ENCODE results near the gene MAPK10.
"Not testable (repeated sequence)": the region's sequence is repeated elsewhere in the genome, so short reads cannot be mapped to it uniquely, and the experiment has no call there.

Gene MAPK10

GRCh38 chr4:85993641-85994040 lies 366.2 kb downstream of the MAPK10 start:
- DNase-seq (ENCODE audit: low read depth in 1 of 2, low spot score in 1 of 2) = no peak

- DNase-seq (ENCODE audit: low read depth in 1 of 2, low spot score in 1 of 2) = no peak
Observed at GRCh38 chr4:85986266-85986665, 373.6 kb downstream of the MAPK10 start.

- no peak for DNase-seq (ENCODE audit: low read depth in 1 of 2, low spot score in 1 of 2)
Observed at GRCh38 chr4:85979276-85979675, 380.6 kb downstream of the MAPK10 start.

GRCh38 chr4:85970535-85970934 lies 389.3 kb downstream of the MAPK10 start:
- DNase-seq (ENCODE audit: low read depth in 1 of 2, low spot score in 1 of 2) = no peak

- DNase-seq (ENCODE audit: low read depth in 1 of 2, low spot score in 1 of 2) = no peak
Observed at GRCh38 chr4:85968945-85969819, 390.7 kb downstream of the MAPK10 start.

GRCh38 chr4:85967872-85968271 lies 392.0 kb downstream of the MAPK10 start:
- no peak for DNase-seq (ENCODE audit: low read depth in 1 of 2, low spot score in 1 of 2)

- no peak for DNase-seq (ENCODE audit: low read depth in 1 of 2, low spot score in 1 of 2)
Observed at GRCh38 chr4:85966373-85966772, 393.5 kb downstream of the MAPK10 start.

GRCh38 chr4:85965529-85965928 lies 394.3 kb downstream of the MAPK10 start:
- no peak for DNase-seq (ENCODE audit: low read depth in 1 of 2, low spot score in 1 of 2)

GRCh38 chr4:85965017-85965416 lies 394.8 kb downstream of the MAPK10 start:
- not testable (repeated sequence) for DNase-seq (ENCODE audit: low read depth in 1 of 2, low spot score in 1 of 2)

GRCh38 chr4:85964298-85964697 lies 395.6 kb downstream of the MAPK10 start:
- DNase-seq (ENCODE audit: low read depth in 1 of 2, low spot score in 1 of 2) = no peak

- no peak for DNase-seq (ENCODE audit: low read depth in 1 of 2, low spot score in 1 of 2)
Observed at GRCh38 chr4:85963231-85963630, 396.6 kb downstream of the MAPK10 start.

GRCh38 chr4:85961887-85962286 lies 398.0 kb downstream of the MAPK10 start:
- no peak for DNase-seq (ENCODE audit: low read depth in 1 of 2, low spot score in 1 of 2)

GRCh38 chr4:85956293-85956945 lies 403.4 kb downstream of the MAPK10 start:
- DNase-seq (ENCODE audit: low read depth in 1 of 2, low spot score in 1 of 2) = no peak

GRCh38 chr4:85955620-85956292 lies 404.1 kb downstream of the MAPK10 start:
- no peak for DNase-seq (ENCODE audit: low read depth in 1 of 2, low spot score in 1 of 2)

- no peak for DNase-seq (ENCODE audit: low read depth in 1 of 2, low spot score in 1 of 2)
Observed at GRCh38 chr4:85953651-85954018, 406.2 kb downstream of the MAPK10 start.

GRCh38 chr4:85952972-85953650 lies 406.7 kb downstream of the MAPK10 start:
- no peak for DNase-seq (ENCODE audit: low read depth in 1 of 2, low spot score in 1 of 2)

- no peak for DNase-seq (ENCODE audit: low read depth in 1 of 2, low spot score in 1 of 2)
Observed at GRCh38 chr4:85952528-85952927, 407.3 kb downstream of the MAPK10 start.

- no peak for DNase-seq (ENCODE audit: low read depth in 1 of 2, low spot score in 1 of 2)
Observed at GRCh38 chr4:85951099-85951498, 408.8 kb downstream of the MAPK10 start.

GRCh38 chr4:85946821-85947220 lies 413.0 kb downstream of the MAPK10 start:
- DNase-seq (ENCODE audit: low read depth in 1 of 2, low spot score in 1 of 2) = no peak

- DNase-seq (ENCODE audit: low read depth in 1 of 2, low spot score in 1 of 2) = no peak
Observed at GRCh38 chr4:85942107-85942506, 417.7 kb downstream of the MAPK10 start.

GRCh38 chr4:85940151-85940550 lies 419.7 kb downstream of the MAPK10 start:
- no peak for DNase-seq (ENCODE audit: low read depth in 1 of 2, low spot score in 1 of 2)
